ENCODE data around the gene EVA1A.

The EVA1A gene

DNA sequence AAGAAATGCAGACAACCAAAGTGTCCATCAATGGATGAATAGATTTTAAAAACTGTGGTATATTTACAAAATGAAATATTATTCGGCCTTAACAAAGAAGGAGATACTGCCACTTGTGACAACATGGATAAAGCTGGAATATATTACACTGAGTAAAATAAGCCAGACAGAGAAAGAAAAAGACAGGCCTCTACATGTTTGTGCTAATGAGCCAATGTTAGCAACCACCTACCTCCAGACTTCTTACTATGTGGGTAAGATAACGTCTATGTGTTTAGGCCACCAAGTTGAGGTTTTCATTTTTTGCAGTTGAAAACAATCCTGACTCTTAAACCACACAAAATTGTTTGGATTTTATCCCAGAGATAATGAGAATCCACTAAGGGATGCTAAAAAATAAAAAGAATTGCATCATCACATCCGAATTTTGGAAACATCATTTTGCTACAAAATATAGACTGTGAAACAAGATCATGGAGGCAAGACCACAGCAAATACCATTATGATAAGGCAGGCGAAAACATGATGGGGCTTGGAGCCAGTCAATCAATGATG, 47.0 kb downstream of the EVA1A start:
- TF ChIP-seq, protein P1, sequence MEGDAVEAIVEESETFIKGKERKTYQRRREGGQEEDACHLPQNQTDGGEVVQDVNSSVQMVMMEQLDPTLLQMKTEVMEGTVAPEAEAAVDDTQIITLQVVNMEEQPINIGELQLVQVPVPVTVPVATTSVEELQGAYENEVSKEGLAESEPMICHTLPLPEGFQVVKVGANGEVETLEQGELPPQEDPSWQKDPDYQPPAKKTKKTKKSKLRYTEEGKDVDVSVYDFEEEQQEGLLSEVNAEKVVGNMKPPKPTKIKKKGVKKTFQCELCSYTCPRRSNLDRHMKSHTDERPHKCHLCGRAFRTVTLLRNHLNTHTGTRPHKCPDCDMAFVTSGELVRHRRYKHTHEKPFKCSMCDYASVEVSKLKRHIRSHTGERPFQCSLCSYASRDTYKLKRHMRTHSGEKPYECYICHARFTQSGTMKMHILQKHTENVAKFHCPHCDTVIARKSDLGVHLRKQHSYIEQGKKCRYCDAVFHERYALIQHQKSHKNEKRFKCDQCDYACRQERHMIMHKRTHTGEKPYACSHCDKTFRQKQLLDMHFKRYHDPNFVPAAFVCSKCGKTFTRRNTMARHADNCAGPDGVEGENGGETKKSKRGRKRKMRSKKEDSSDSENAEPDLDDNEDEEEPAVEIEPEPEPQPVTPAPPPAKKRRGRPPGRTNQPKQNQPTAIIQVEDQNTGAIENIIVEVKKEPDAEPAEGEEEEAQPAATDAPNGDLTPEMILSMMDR (IDR thresholded peaks at IDR 0.05; ENCODE audit: low read depth, low read length, poor library complexity, severe bottlenecking) = no peak
- no peak for TF ChIP-seq EZH2phosphoT487 (IDR thresholded peaks at IDR 0.05; ENCODE audit: borderline replicate concordance, low read length)
- Histone ChIP-seq H3K4me2 (ENCODE audit: low read length) (no peak overlapping the region), H3K9me2 (replicated peaks; ENCODE audit: control insufficient read depth, low read length) (no peaks in the 10 kb centered on the region), H3K9me3 (ENCODE audit: control insufficient read depth, insufficient read depth, low read length) (no peaks in the 10 kb centered on the region; the same call in 1 of the 2 replicates), H3K4me3 (ENCODE audit: low read length) (no peak overlapping the region), H3K79me2 (ENCODE audit: control insufficient read depth, low read length) (no peaks in the 10 kb centered on the region), H3F3A (ENCODE audit: control insufficient read depth, insufficient read depth) (no peaks in the 10 kb centered on the region), H3K4me1 (ENCODE audit: control insufficient read depth, low read length) (no peaks in the 10 kb centered on the region), H4K20me1 (ENCODE audit: control insufficient read depth, insufficient read depth, low read depth, low read length) (no peaks in the 10 kb centered on the region), H3K27me3 (ENCODE audit: control insufficient read depth, low read length) (no peaks in the 10 kb centered on the region), H3K36me3 (ENCODE audit: control insufficient read depth, low read length) (no peaks in the 10 kb centered on the region), H3K27ac (ENCODE audit: low read depth, low read length) (no peak overlapping the region)

DNA sequence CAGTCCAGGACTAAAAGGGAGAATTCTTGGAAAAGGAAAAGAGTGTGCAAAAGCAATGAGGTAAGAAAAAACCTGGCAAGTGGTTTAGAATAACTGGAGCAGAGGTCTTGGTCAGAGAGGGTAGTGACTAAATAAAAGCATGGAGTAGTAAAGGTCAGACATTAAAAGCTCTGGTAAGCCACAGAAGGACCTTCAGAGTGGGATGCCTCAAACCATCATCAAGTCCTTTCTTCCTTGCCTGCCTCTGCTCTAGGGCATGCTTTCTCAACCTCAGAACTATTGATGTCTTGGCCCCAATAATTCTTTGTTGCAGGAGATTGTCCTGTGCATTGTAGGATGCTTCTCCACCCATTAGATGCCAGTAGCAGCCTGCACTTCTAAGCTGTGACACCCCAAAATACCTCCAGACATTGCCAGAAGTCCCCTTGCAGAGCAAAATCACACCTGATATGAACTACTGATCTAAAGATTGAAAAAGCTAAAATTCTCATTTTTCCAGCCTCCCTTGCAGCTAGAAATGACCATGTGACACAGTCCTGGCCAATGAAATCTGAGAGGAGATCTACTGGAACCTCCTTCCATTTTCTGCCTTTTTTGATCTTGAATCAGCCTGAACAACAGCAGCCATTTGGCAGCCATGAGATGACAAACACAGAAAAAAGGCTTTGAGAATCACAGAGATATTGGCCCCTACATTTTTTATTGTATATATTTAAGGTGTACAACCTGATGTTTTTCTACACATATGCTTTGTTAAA, 48.1 kb downstream of the EVA1A start:
- Histone ChIP-seq H3K9me3 (ENCODE audit: control insufficient read depth, insufficient read depth, low read length) (no peaks in the 10 kb centered on the region; the same call in 1 of the 2 replicates), H3K4me2 (ENCODE audit: low read length) (no peak overlapping the region), H3K4me1 (ENCODE audit: control insufficient read depth, low read length) (no peaks in the 10 kb centered on the region), H3K9me2 (replicated peaks; ENCODE audit: control insufficient read depth, low read length) (no peaks in the 10 kb centered on the region), H3K79me2 (ENCODE audit: control insufficient read depth, low read length) (no peaks in the 10 kb centered on the region), H3K27ac (ENCODE audit: low read depth, low read length) (no peak overlapping the region), H4K20me1 (ENCODE audit: control insufficient read depth, insufficient read depth, low read depth, low read length) (no peaks in the 10 kb centered on the region), H3K36me3 (ENCODE audit: control insufficient read depth, low read length) (no peaks in the 10 kb centered on the region), H3K27me3 (ENCODE audit: control insufficient read depth, low read length) (no peaks in the 10 kb centered on the region), H3F3A (ENCODE audit: control insufficient read depth, insufficient read depth) (no peaks in the 10 kb centered on the region), H3K4me3 (ENCODE audit: low read length) (no peak overlapping the region)
- TF ChIP-seq EZH2phosphoT487 (IDR thresholded peaks at IDR 0.05; ENCODE audit: borderline replicate concordance, low read length) = no peak
- TF ChIP-seq, protein P1 (IDR thresholded peaks at IDR 0.05; ENCODE audit: low read depth, low read length, poor library complexity, severe bottlenecking) = no peak

DNA sequence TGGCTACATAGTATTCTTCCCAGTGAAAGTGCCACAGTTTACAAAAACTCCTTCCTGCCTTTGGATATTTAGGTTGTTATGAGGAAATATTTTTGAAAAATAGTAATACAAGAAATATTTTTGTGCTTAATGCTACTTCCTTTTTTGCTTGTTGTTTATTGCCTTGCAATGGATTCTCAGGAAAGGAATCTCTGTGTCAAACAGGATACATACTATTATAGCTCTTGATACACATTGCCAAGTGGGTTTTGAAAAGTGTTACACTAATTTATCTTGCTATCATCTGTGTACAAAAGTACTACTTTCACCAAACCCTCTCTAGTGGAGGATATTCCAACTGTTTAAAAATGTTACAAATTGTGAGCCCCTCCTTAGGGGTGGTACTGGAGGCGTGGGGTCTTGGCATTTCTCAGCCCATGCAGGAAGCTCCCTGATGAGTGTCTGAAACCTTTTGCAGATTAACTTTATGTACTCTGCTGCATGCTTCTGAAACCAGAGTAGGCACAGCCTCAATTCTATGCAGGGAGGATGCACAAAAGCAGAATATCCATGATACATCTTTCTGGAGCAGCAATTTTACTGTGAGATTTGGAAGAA, 54.5 kb downstream of the EVA1A start:
- H3K36me3 ChIP-seq (ENCODE audit: control insufficient read depth, low read length) = no peaks in the 10 kb centered on the region
- TF ChIP-seq EZH2phosphoT487 (IDR thresholded peaks at IDR 0.05; ENCODE audit: borderline replicate concordance, low read length) = no peak
- TF ChIP-seq, protein P1 (IDR thresholded peaks at IDR 0.05; ENCODE audit: low read depth, low read length, poor library complexity, severe bottlenecking) = no peak
- H3K79me2 ChIP-seq (ENCODE audit: control insufficient read depth, low read length) = no peaks in the 10 kb centered on the region
- H4K20me1 ChIP-seq (ENCODE audit: control insufficient read depth, insufficient read depth, low read depth, low read length) = no peaks in the 10 kb centered on the region
- H3K27ac ChIP-seq (ENCODE audit: low read depth, low read length) = no peak overlapping the region
- no peak overlapping the region for H3K4me3 ChIP-seq (ENCODE audit: low read length)
- no peaks in the 10 kb centered on the region for H3K4me1 ChIP-seq (ENCODE audit: control insufficient read depth, low read length)
- H3F3A ChIP-seq (ENCODE audit: control insufficient read depth, insufficient read depth) = no peaks in the 10 kb centered on the region
- H3K9me3 ChIP-seq (ENCODE audit: control insufficient read depth, insufficient read depth, low read length) = no peaks in the 10 kb centered on the region; the same call in 1 of the 2 replicates
- no peak overlapping the region for H3K4me2 ChIP-seq (ENCODE audit: low read length)
- H3K27me3 ChIP-seq (ENCODE audit: control insufficient read depth, low read length) = no peaks in the 10 kb centered on the region
- no peaks in the 10 kb centered on the region for H3K9me2 ChIP-seq (replicated peaks; ENCODE audit: control insufficient read depth, low read length)

Measured in DOHH2 (cell line).